HepG2 (cell line): Measurements from ENCODE around the gene EXOC7. TPM values are rescaled to one million over a fixed set of nuclear protein-coding genes. Genes with fewer than 3 reads are reported as not detected.

Source experiments
- ATAC-seq: fragments of 200-7000 bp; cut with Tn5 transposase; 3 replicates; pipeline ENCODE4 v1.9.1; 2020; ENCODE audit warnings: mild to moderate bottlenecking, moderate library complexity
- BruUV-seq: library from RNA; stranded (reverse); fragments of 400-500 nt; replicated peaks from 2 replicates; lab custom pipeline; 2021; lab: Mats Ljungman, UMichigan
- CTCF ChIA-PET: fragments of 300-600 bp; formaldehyde crosslinking; extraction: SDS; loops from one replicate; lab custom pipeline; 2021; ENCODE audit warnings: low total read pairs, inconsistent platforms, low intra/inter-chr PET ratio; lab: Yijun Ruan, JAX
- POLR2A ChIA-PET: fragments of 350-600 bp; sonication (Branson Sonifier 250); formaldehyde crosslinking; loops from one replicate; lab custom pipeline; 2020; ENCODE audit warnings: antibody characterized with exemption, inconsistent platforms; lab: Yijun Ruan, JAX
- DNase-seq: peaks from one replicate; pipeline ENCODE4 v3.0.0-alpha.2; 2015; ENCODE audit warnings: low spot score
- FAIRE-seq: peaks from 3 replicates; lab custom pipeline; 2011; peaks lifted over from hg19 to GRCh38; lab: Jason Lieb, UNC
- H2AFZ ChIP-seq: one replicate; pipeline ENCODE4 v1.6.1; 2011; ENCODE audit warnings: low read length, inconsistent platforms
- H3K27ac ChIP-seq: fragments of 300-600 bp; 3 replicates; pipeline ENCODE4 v1.8.0; 2011; ENCODE audit warnings: mixed run types, mild to moderate bottlenecking, mixed read lengths, low read length, inconsistent platforms; ENCODE audit not compliant: insufficient read depth; ENCODE audit errors: extremely low read length
- H3K27me3 ChIP-seq, 2 experiments: fragments of 200-600 bp in 1 of 2; 2 replicates in 1 of 2; 3 replicates in 1 of 2; pipeline versions ENCODE4 v1.6.0 to v1.8.0; 2011; ENCODE audit warnings: low read length in 2 of 2, mild to moderate bottlenecking in 2 of 2, moderate library complexity in 2 of 2, inconsistent platforms in 1 of 2; ENCODE audit not compliant: insufficient read depth in 2 of 2, control insufficient read depth in 1 of 2
- H3K36me3 ChIP-seq, 2 experiments: fragments of 200-600 bp in 1 of 2; replicated peaks in 1 of 2; 2 replicates in 1 of 2; 3 replicates in 1 of 2; pipeline versions ENCODE4 v1.5.1 to v1.8.0; 2011; ENCODE audit warnings: low read length in 2 of 2, inconsistent platforms in 1 of 2; ENCODE audit not compliant: insufficient read depth in 2 of 2, control insufficient read depth in 1 of 2
- H3K4me1 ChIP-seq: 2 replicates; pipeline ENCODE4 v1.5.1; 2012; ENCODE audit warnings: low read length, inconsistent platforms; ENCODE audit not compliant: insufficient read depth
- H3K4me2 ChIP-seq: 2 replicates; pipeline ENCODE4 v1.6.0; 2011; ENCODE audit warnings: low read depth, low read length, inconsistent platforms
- H3K4me3 ChIP-seq, 3 experiments: fragments of 200-600 bp in 1 of 3; sonication (generic), shearing (Covaris generic) in 1 of 3; replicated peaks in 1 of 3; 2 replicates each; pipeline ENCODE4 v1.5.1; 2011 to 2016; ENCODE audit warnings: low read length in 3 of 3, inconsistent platforms in 2 of 3, low read depth in 2 of 3, mild to moderate bottlenecking in 2 of 3, control low read depth in 1 of 3, mixed read lengths in 1 of 3; ENCODE audit not compliant: insufficient read depth in 1 of 3
- H3K79me2 ChIP-seq: one replicate; pipeline ENCODE4 v1.6.1; 2011; ENCODE audit warnings: low read length, inconsistent platforms; ENCODE audit not compliant: insufficient read depth
- H3K9ac ChIP-seq: 2 replicates; pipeline ENCODE4 v1.6.0; 2011; ENCODE audit warnings: mild to moderate bottlenecking, low read depth, low read length, inconsistent platforms; ENCODE audit not compliant: insufficient read depth
- H3K9me3 ChIP-seq: 2 replicates; pipeline ENCODE4 v1.5.1; 2012; ENCODE audit warnings: mild to moderate bottlenecking, low read length
- H4K20me1 ChIP-seq: 2 replicates; pipeline ENCODE4 v1.6.0; 2011; ENCODE audit warnings: inconsistent platforms, mild to moderate bottlenecking, low read length, moderate library complexity; ENCODE audit not compliant: insufficient read depth
- CAMTA2 ChIP-seq: sonication (generic); formaldehyde crosslinking; IDR thresholded peaks from 2 replicates; pipeline ENCODE4 v1.4.0; 2020; ENCODE audit warnings: mild to moderate bottlenecking, missing genetic modification reagents, borderline replicate concordance
- DPF2 ChIP-seq: sonication (generic); formaldehyde crosslinking; IDR thresholded peaks from 2 replicates; pipeline ENCODE4 v1.4.0; 2020; ENCODE audit warnings: mild to moderate bottlenecking, low read depth, missing genetic modification reagents, borderline replicate concordance
- ETV5 ChIP-seq: IDR thresholded peaks from 2 replicates; pipeline ENCODE4 v1.6.1; 2018; ENCODE audit warnings: missing biosample characterization, missing genetic modification reagents, inconsistent platforms, borderline replicate concordance
- KDM1A ChIP-seq: IDR thresholded peaks from 2 replicates; pipeline ENCODE4 v1.6.1; 2016; ENCODE audit warnings: missing compliant biosample characterization
- MXI1 ChIP-seq: IDR thresholded peaks from 3 replicates; pipeline ENCODE4 v1.6.1; 2012; ENCODE audit warnings: low read depth, low read length, inconsistent platforms, borderline replicate concordance
- PREB ChIP-seq: sonication (generic); formaldehyde crosslinking; IDR thresholded peaks from 2 replicates; pipeline ENCODE4 v1.4.0; 2020; ENCODE audit warnings: missing genetic modification reagents
- RXRB ChIP-seq: IDR thresholded peaks from 2 replicates; pipeline ENCODE4 v1.6.1; 2016; ENCODE audit warnings: borderline replicate concordance, missing genetic modification reagents, missing compliant biosample characterization
- SAP130 ChIP-seq: IDR thresholded peaks from 2 replicates; pipeline ENCODE4 v1.6.1; 2016; ENCODE audit warnings: low read depth
- SIX4 ChIP-seq: sonication (generic); formaldehyde crosslinking; IDR thresholded peaks from 2 replicates; pipeline ENCODE4 v1.4.0; 2020; ENCODE audit warnings: missing genetic modification reagents
- SOX6 ChIP-seq, 2 experiments: fragments of 450-650 bp in 1 of 2; sonication (generic) in 1 of 2; formaldehyde crosslinking in 1 of 2; IDR thresholded peaks; 2 replicates each; pipeline versions ENCODE4 v1.4.0 to v1.6.1; 2017 to 2020; ENCODE audit warnings: antibody characterized with exemption in 1 of 2, mild to moderate bottlenecking in 1 of 2, missing genetic modification reagents in 1 of 2
- ZBTB10 ChIP-seq: sonication (generic); formaldehyde crosslinking; IDR thresholded peaks from 2 replicates; pipeline ENCODE4 v1.4.0; 2020; ENCODE audit warnings: missing genetic modification reagents, borderline replicate concordance
- ZNF772 ChIP-seq: sonication (generic); formaldehyde crosslinking; IDR thresholded peaks from 2 replicates; pipeline ENCODE4 v1.5.0; 2020; ENCODE audit warnings: mild to moderate bottlenecking, missing genetic modification reagents
- ZNF782 ChIP-seq: sonication (generic); formaldehyde crosslinking; IDR thresholded peaks from 2 replicates; pipeline ENCODE4 v1.4.0; 2020; ENCODE audit warnings: missing genetic modification reagents, mild to moderate bottlenecking, borderline replicate concordance
- WGBS: methylation state at CpG from one replicate; pipeline ENCODE4 v1.1.6; 2017; ENCODE audit warnings: low lambda C conversion rate; 5-methylcytosine and 5-hydroxymethylcytosine counted together
- in situ Hi-C: cut with HindIII; loops from 2 replicates; pipeline ENCODE4 v1.10.0; 2017; ENCODE audit warnings: low pct_unique_long_range_greater_than_20kb; ENCODE audit not compliant: extremely low pct_ligation_motif_present
- intact Hi-C: fragments of 100-400 bp; cut with micrococcal nuclease; formaldehyde crosslinking; loops from one replicate; pipeline ENCODE4 v1.10.0; 2022; ENCODE audit not compliant: unreplicated experiment
- polyA plus RNA-seq, 8 experiments: library from polyadenylated mRNA; depleted of rRNA in 3 of 8; stranded (reverse) in 7 of 8; unstranded in 1 of 8; fragments of >200 nt; fragmentation: Illumina TruSeq in 4 of 8; extraction: Trizol in 4 of 8; gene quantifications; 2 replicates each; pipeline versions ENCODE4 v1.2.1 to v1.2.3, GENCODE V29; 2011 to 2016; ENCODE audit warnings: low read depth in 4 of 8, missing spikeins in 1 of 8, mixed read lengths in 1 of 8; ENCODE audit not compliant: insufficient read depth in 1 of 8
- total RNA-seq, 5 experiments: library from RNA; depleted of rRNA; stranded (reverse); fragments of >200 nt; fragmentation: Illumina TruSeq; extraction: Trizol; gene quantifications; 2 replicates each; pipeline ENCODE4 v1.2.3, GENCODE V29; 2016; ENCODE audit warnings: low read depth in 1 of 5
- TF ChIP-seq, protein P1 (sequence below), 2 experiments: sonication (generic) in 1 of 2; formaldehyde crosslinking in 1 of 2; IDR thresholded peaks; 2 replicates each; pipeline versions ENCODE4 v1.4.0 to v1.6.1; 2018 to 2020; ENCODE audit warnings: missing genetic modification reagents in 2 of 2, borderline replicate concordance in 1 of 2, low read depth in 1 of 2, mild to moderate bottlenecking in 1 of 2, missing biosample characterization in 1 of 2

EXOC7 gene
- total and polyA plus RNA-seq, 2 of the 13 experiments (the other 11 are each of a cell fraction or from before 2014, with no cell fraction given) = 86.9 to 116 TPM

DNA sequence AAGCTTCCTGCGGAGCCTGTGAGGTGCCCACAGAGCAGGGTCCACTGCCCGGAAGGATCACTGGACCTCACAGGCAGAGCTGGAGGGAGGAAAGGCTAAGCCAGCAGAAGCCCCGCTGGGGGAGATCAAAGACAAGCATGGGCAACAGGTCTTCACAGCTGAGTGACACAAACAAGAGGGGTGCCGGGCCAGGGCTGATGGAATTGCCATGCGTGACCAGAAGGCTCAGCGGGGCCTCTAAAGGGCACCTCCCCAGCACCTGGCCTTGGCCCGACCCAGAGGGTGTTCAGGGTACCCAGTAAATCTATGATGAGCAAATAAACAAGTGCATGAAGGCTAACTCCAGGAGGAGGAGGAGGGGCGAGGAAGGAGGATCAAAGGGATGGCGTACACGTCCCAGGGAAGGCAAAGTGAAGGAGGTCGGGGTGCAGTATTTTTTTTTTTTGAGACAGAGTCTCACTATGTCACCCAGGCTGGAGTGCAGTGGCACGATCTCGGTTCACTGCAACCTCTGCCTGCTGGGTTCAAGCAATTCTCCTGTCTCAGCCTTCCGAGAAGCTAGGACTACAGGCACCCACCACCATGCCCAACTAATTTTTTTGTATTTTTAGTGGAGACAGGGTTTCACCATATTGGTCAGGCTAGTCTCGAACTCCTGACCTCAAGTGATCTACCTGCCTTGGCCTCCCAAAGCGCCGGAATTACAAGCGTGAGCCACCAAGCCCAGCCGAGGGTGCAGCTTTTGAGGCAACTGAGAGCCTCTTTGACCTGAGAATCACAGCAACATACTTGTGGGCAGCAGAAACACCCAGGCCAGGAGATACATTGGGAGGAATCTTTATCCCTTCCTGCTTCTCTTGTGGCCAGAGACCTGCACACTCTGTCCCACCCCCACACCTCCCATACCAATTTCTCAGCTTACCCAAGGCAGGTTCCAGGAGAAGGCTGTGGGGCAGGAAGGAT lies 16.1 kb upstream of the EXOC7 start:
- Histone ChIP-seq H3K4me1 (peaks cover 28% of the 10 kb centered on the region), H3K27me3 (peaks cover 0 to 13% of the 10 kb centered on the region in 2 experiments; a peak in 3 of 5 replicates), H3K4me2 (peak overlapping the region; percentile 76), H3K9me3 (no peaks in the 10 kb centered on the region), H4K20me1 (no peaks in the 10 kb centered on the region), H3K4me3 (peak overlapping the region in 1 of 3 experiments; percentile 57; a peak in 2 of 6 replicates), H3K9ac (no peak overlapping the region), H2AFZ (no peak overlapping the region), H3K27ac (peak overlapping the region; percentile 37), H3K79me2 (no peaks in the 10 kb centered on the region), H3K36me3 (no peaks in the 10 kb centered on the region; a peak in 1 of 5 replicates)
- CTCF ChIA-PET = interaction anchor here (3.8 to 4.6 kb wide), 2 partner anchors 27 to 63 kb away, joined by 50 to 78 read pairs; no protein-coding TSS in a partner anchor
- in situ Hi-C loops (loop anchor here (5.0 kb wide), 2 partner anchors 38 to 158 kb away; no protein-coding TSS in a partner anchor), intact Hi-C loops (no loop called here)
- WGBS = 6% methylated on average over 19 of the region's 19 CpGs
- no TSS peak for BruUV-seq
- POLR2A ChIA-PET = interaction anchor here (0.9 to 3.1 kb wide), 10 partner anchors 13 to 147 kb away, joined by 3 to 14 read pairs (median 4); partner anchors contain the start of gene UBALD2
- DNase-seq (peak; percentile 70), FAIRE-seq (peak; percentile 67), ATAC-seq (peak; percentile 55)
- TF ChIP-seq ZBTB10 (CRISPR knock-in tag) = peak; percentile 72; the same call in 1 of the 2 replicates
- no peak for TF ChIP-seq SIX4
- peak; percentile 70; the same call in 1 of the 2 replicates for TF ChIP-seq ETV5 (CRISPR knock-in tag)
- TF ChIP-seq DPF2 = peak; percentile 25; the same call in 1 of the 2 replicates
- no peak for TF ChIP-seq PREB (CRISPR knock-in tag)
- no peak for TF ChIP-seq CAMTA2 (CRISPR knock-in tag)
- peak; percentile 93 for TF ChIP-seq RXRB
- peak; percentile 24; the same call in 1 of the 2 replicates for TF ChIP-seq ZNF772 (CRISPR knock-in tag)
- peak; percentile 64 for TF ChIP-seq SAP130 (CRISPR knock-in tag)
- TF ChIP-seq MXI1 = peak; percentile 59; the same call in 1 of the 3 replicates
- no peak for TF ChIP-seq SOX6 (IDR thresholded peaks at IDR 0.05)
- TF ChIP-seq SOX6 (CRISPR knock-in tag; IDR thresholded peaks at IDR 0.05) = peak; percentile 68
- TF ChIP-seq KDM1A = 0 out of 2 replicates have a peak, but pooled peaks have one; percentile 24
- TF ChIP-seq, protein P1, sequence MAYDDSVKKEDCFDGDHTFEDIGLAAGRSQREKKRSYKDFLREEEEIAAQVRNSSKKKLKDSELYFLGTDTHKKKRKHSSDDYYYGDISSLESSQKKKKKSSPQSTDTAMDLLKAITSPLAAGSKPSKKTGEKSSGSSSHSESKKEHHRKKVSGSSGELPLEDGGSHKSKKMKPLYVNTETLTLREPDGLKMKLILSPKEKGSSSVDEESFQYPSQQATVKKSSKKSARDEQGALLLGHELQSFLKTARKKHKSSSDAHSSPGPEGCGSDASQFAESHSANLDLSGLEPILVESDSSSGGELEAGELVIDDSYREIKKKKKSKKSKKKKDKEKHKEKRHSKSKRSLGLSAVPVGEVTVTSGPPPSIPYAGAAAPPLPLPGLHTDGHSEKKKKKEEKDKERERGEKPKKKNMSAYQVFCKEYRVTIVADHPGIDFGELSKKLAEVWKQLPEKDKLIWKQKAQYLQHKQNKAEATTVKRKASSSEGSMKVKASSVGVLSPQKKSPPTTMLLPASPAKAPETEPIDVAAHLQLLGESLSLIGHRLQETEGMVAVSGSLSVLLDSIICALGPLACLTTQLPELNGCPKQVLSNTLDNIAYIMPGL (CRISPR knock-in tag; IDR thresholded peaks at IDR 0.05; ENCODE audit: borderline replicate concordance in 1 of 2, low read depth in 1 of 2) = peak; percentile 20 to 60; a peak in 2 of 4 replicates
- TF ChIP-seq ZNF782 (CRISPR knock-in tag) = 0 out of 2 replicates have a peak, but pooled peaks have one; percentile 12
